GM18511 (cell line): ENCODE results near the gene DCTN1.
"Not testable (repeated sequence)": the region's sequence is repeated elsewhere in the genome, so short reads cannot be mapped to it uniquely, and the experiment has no call there.

Experiments used
- ATAC-seq: cut with Tn5 transposase; IDR thresholded peaks from one replicate; pipeline ENCODE4 v1.9.1; 2021; ENCODE audit warnings: mild to moderate bottlenecking, moderate library complexity; ENCODE audit not compliant: unreplicated experiment

DCTN1 gene

DNA sequence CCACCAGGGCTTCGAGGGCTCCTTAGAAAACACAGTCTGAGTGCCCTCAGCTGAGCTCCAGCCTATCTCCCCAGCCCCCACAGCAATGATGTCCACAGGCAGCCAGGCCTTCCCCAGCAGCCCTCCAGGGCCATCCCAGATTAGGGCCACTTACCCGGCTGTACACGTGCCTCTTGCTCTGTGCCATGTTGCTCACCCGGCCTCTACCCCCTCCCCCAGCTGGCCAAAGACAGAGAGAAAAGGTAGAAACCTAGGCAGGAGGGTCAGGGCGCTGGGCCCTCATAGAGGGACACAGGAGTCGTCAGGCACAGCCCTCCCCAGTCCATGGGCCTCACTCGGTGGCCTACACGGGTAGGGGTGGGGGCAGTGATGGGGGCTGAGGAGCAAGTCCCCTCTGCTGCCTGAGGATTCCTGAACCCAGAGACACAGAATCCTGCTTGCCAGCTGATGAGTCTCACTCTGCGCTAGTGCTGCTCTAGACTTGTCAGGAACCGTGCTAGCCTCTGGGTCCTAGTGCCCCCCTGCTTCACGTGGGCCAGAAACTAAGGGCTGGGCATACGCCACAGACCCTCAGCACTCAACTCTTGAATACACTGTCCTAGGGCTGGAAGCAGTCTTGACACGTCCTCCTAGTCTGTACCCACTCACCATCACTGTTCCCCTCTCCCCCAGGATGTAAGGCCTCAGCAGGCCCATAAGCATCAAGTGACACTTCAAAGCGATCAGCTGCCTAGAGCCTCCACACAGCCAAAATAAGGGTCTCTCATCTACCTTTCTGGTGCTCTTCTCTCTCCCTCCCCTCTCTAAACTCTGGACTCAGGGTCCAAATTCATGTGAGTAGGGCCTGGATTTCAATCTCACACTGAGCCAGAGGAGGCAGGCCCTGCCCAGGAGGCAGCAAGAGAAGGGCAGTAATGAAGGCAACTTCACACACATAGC lies at the start of gene DCTN1:
DCTN1 (minus strand) TSS at position 461 of the 939 bp plus-strand sequence; CDS start at position 187, 274 bp downstream.
- ATAC-seq: no peak

DNA sequence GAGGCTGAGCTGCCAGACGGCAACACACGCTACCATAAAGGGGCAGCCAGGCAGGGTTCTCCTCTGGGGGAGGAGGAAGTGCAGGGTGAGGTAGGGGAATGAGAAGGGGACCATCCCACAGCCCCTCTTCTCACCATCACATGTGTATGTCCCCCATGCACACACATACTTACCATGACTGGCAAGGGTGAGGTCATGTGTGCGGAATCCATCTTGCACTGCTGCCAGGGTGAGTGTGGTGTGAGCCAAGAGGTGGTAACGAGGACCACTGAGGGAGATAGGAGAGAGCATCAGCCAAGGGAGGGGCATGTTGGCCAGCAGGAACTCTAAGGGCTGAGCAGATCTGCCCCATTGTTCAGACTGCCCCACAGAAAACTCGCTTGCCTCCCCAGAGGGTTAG lies 48.6 kb upstream of the DCTN1 start:
- no peak for ATAC-seq

DNA sequence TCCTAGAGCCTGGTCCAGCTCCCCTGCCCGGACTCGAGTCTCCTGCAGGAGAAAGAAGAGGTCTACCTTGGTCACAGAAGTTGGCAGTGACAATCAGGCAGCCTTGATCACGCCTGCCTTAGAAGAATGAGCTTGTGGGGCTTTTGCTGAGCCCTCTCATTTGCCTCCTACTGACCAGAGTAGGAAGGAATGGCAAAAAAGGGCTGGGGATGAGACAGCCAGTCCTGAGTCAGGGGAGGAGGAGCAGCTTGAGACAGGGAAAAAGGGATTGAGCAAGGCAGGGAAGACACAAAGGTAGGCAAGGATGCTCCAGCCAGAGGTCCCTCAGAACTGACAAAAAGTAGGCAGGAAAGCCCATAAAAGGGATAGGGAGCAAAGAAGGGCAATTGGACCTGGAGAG lies 47.4 kb upstream of the DCTN1 start:
- ATAC-seq: no peak

DNA sequence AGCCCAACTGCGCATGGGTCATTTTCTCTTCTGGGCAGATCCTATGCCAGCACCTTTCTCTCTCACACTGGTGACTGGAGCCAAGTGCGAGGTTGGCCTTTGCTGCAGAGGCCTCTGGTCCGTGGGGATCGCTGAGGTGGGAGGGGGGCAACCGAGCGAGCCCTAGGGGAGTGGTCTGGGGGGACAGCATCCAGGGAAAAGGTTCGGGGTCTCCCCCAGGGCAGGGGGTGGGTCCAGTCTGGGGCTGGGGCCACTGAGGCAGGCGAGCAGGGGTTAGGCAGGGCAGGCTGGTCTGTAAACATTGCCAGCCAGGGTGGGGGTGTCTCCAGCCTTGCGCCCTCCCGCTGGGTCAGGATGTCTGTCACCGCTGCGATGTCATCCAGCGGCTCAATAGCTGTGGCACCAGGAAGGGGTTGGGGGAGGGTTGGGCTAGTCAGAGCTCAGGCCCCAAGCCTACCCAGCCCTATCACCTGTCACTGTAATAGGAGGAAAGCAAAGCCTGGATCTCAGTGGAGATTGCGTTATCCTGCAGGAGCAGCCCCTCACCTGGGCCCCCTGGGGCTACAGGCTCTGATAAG lies 46.2 kb upstream of the DCTN1 start:
- ATAC-seq: no peak

DNA sequence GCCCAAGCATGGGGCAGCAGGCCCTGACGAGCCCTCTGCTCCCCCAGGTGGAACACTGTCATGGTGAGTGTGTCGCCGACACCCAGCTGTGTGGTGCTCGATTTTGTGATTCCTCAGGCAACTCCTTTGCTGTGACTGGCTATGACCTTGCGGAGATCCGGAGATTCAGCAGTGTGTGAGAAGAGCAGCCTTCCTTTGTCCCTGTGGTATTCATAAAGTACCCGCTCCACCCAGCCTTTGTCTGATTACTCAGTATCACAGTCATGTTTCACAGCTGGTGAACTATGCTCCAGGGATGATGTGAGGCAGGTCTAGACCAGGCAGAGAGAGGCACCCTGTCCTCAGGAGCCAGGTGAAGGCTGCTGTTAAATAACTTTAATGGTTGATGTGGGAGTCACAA lies 45.4 kb upstream of the DCTN1 start:
- no peak for ATAC-seq

DNA sequence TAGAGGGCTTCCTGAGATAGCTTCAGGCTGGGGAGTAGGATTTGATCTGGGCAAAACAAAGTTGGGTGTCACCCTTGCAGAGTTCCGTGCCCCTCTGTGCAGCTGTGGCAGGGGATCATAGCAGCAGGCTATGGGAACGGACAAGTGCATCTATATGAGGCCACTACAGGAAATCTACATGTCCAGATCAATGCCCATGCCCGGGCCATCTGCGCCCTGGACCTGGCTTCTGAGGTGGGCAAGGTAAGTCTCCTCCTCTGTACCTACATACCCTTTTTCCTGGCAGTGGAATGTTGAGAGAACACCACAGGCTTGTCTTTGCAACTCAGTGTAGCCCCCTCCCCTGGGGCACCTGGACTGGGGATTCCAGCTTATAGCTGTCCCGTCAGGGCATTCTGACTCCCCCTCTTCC lies 44.9 kb upstream of the DCTN1 start:
- ATAC-seq: no peak

DNA sequence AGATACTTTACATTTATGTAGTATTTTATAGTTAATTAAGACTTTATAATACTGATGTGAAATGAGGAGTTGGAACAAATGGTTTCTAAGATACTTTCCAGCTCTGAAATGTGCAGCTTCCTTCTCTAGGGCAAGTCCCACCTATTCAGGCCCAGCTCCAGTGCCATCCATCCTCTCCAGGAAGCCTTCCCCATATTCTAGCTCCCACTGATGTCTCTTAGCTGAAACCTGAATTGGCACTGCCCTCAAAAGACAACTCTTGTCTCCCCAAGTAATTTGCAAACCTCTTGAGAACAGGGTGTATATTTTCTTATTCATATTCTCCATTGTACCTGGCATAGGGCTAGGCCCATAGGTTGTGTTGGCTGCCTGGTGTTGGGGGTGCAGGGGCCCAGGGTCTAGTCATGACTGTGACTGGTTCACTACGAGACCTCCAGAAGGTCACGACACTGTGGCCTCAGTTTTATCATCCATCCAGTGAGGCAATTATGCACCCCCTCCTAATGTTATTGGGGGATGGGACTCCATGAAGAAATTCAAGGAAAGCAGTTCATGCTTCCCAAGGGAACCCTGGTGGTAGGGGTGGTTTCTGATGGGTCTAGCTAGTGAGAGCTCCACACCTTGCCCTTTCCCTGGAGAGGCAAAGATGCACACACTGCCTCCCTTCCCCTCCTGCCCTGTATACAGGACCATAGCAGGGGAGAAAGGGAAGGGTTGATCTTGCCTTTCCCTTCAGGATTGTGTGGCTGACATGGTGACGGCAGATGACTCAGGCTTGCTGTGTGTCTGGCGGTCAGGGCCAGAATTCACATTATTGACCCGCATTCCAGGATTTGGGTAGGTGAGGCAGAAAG lies 44.3 kb upstream of the DCTN1 start:
- no peak for ATAC-seq

DNA sequence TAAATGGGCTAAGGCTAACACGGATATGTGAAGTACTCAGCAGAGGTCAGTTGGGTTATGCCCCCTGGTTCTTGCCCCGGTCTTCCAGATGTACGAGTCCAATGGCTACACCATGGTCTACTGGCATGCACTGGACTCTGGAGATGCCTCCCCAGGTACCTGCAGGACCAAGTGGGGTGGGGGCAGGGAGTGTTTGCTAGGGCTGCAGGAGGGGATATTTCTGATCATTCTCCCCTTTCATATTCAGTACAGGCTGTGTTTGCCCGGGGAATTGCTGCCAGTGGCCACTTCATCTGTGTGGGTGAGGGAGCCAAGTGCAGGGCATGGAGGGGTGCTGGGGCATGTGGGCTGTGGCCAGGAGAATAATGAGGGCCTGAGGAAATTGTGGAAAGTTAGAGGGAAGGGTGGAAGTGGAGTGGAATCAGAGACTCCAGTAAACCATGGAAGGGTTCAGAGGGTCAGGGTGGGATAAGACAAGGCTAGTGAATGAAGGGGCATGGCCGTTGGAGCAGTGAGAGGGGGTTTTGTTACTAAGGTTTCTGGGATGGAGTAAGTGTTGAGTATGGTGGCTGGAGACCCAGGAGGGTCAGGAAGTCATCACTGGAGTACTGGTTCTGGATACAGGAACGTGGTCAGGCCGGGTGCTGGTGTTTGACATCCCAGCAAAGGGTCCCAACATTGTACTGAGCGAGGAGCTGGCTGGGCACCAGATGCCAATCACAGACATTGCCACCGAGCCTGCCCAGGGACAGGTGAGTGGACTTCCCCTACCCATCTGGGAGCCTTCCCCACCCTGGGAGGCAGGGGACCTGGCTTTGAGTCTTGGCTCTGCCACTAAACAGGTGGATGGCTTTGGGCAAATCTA lies 43.4 kb upstream of the DCTN1 start:
- no peak for ATAC-seq

DNA sequence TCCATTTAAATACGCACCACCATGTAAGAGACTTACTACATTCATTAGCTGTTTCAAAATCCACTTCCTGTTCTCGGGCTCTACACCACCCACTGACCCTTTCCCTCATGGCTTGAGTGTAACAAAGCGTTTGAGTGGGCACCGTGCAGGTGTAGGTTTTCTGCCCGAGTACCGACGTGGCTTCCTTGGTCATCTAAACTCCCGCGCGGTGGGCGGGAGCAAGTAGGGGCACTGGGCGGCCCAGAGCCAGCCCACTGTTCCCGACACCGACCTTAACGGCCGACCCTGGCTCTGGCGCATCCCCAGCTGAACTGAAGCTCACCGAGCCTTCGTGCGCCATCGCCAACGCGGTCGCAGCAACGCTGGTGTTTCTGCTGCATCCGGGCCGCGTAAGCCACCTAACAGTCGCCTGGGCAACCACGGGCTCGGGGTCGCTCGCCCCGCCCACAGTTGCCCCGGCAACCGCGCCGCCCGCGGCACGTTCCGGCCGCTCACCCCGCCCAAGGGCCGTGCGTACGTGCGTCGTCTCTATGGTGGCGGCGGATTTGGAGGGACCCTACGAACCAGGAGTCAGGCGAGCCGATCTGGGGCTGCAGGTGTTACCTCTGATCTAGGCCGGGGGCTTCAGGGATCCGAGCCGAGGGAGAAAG lies 41.2 kb upstream of the DCTN1 start, which contains the start of the genes C2orf81 and WDR54:
C2orf81 (minus strand) TSS at position 399 of the 650 bp plus-strand sequence; CDS start at position 340, 59 bp downstream.
WDR54 (plus strand) TSS at position 510 of the 650 bp plus-strand sequence. CDS start 424 bp downstream, outside the sequence.
- peak; percentile 94 for ATAC-seq

DNA sequence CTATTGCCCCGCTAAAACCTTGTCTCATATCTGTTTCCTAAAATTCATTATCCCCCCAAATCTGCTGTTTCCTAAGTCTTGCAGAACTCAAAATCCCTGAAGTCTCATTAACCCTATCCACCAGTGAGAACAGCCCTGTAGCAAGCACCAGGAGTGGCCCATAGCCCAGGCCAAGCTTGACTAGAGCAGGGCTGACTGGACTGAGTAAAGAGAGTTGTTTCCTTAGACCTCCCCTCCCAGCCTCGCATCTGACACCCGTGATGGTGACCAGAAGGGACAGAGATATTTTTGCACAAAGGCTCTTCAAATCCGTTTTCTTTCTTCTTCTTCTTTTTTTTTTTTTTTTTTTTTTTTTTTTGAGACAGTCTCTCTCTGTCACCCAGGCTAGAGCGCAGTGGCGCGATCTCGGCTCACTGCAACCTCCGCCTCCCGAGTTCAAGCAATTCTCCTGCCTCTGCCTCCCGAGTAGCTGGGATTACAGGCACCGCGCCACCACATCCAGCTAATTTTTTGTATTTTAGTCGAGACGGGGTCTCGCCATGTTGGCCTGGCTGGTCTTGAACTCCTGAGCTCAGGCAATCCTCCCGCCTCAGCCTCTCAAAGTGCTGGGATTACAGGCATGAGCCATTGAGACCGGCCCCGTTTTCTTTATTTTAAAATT lies 40.5 kb upstream of the DCTN1 start:
- ATAC-seq: not testable (repeated sequence)

DNA sequence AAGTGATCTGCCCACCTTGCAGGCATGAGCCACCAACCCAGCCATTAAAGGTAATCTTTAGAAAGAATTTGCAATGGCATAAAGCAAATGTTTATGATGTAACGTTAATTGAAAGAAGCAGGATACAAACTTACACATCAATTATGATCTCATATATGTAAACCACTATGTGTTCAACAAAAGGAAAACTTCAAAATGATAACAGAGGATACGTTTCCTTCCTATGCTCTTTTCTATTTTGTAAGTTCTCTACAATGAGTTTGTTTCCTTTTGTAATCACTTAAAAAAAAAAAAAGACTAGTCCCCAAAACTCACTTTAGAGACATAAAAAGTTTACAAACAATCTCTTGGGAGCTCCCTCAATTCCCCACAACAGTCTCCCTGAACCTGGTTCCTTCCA lies 39.9 kb upstream of the DCTN1 start:
- ATAC-seq: no peak

DNA sequence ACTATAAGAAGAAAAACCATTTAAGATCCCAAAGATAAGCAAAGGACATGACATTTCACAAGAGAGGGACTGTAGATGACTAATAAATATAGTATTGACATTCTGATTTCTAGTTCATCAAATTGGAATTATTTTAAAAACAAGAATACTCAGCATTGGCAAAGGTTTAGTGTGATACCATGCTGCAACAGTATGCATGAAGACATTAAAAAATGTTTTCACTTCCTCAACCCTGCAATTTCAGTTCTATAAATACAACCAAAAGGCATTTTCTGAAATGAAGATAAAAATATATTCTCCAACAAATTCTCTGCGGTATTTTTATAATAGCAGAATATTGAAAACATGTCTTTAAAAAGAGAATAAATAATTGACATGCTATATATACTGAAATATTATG lies 39.2 kb upstream of the DCTN1 start:
- no peak for ATAC-seq

DNA sequence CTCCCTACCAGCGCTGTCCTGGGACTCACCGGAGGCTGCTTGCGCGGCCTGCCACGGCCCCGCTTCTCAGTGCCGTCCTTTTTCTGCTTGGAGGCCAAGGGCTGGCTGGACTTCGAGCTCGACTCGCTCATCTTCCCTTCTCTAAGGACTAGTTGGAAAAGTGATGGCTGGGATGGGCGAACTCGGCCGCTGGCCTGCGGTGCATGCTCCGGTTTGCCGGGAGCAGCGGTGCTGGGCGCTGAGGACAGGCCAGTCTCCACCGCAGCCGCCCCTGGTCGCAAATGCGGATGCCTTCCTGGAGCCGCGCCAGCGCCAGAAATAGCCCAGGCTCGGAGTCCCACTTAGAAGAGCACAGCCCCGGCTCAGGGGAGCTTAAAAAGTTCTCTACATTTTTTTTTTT lies 38.2 kb upstream of the DCTN1 start:
- no peak for ATAC-seq

DNA sequence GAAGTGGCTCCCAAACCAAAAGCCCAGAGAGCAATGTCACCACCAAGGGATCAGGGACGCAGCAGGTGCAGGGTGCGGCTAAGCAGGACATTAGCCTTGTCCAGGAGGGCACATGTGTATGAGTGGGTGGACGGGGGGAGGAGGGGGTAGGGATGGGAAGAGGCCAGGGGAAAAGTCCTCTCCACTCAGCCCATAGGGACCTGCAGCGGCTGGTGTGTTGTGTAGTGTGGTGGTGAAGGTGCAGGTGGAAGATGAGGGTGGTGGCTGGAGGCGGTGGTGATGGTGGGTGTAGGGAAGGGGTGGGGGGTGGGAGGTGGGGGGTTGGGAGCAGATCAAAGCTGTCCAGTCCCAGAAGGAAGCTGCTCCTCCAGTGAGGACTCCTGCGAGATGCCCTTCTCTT lies 37.7 kb upstream of the DCTN1 start:
- no peak for ATAC-seq

DNA sequence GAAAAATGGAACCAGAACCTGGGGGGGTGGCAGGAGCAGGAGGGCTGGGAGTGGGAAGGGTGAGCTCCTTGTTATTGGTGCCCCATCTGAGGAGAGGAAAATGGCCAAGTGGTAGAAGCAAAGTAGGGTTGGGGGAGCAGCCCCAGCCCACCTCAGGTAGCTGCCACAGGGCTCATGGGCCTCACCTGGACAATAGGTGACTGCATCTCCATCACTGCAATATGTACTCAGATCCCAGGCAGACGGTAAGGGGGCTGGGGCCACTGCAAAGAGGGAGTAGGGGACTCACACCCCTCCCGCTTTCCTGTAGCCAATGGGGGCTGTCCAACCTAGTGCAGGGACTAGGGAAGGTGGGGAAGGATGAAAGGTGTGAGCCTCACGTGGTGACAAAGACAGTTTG lies 37.1 kb upstream of the DCTN1 start:
- ATAC-seq: no peak

DNA sequence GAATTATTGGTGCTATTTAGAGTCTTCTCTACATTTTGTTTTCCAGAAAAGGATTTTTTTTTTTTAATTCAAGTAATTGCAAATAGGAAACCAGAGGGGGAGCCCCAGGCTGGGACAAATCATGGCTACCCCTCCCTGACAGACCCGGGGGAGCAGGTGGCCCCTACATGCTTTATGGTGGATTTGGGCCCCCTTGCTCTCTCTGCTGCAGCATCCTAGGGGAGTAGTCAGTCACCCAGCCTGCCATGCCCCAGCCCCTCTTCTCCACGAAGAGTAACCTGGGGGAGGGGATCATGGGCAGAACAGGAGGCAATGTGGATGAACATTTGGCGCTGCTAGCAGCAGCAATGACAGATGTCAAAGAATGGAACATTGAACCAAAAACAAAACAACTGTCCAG lies 36.7 kb upstream of the DCTN1 start:
- no peak for ATAC-seq

DNA sequence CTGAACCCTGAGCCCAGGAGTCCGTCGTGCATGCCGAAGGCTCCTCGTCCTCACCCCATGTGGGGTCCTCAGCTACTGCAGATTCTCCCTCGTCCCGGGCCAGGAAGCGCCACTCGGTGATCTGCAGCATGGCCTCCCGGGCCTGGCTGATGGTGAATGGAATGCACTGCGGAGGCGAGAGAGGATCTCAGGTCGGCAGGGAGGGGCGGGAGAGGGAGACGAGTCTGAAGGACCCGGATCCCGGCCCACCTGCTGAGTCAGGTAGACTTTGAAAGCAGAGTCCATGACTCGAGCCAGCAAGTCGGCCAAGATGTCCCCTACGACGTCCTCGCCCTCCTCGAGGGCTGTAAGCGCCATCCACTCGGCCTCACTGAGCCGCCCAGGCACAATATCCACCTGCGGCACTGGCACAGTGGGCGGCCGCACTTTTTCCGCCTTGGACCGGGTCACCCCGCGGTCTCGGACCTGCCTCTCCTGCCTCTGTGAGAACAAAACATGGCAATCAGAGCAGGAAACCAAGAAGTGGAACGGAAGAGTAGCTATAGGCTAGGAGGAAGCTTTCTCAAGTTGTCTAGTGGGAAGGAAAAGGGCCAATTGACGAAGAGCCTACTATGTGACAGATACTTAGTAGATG lies 35.8 kb upstream of the DCTN1 start:
- ATAC-seq: no peak

DNA sequence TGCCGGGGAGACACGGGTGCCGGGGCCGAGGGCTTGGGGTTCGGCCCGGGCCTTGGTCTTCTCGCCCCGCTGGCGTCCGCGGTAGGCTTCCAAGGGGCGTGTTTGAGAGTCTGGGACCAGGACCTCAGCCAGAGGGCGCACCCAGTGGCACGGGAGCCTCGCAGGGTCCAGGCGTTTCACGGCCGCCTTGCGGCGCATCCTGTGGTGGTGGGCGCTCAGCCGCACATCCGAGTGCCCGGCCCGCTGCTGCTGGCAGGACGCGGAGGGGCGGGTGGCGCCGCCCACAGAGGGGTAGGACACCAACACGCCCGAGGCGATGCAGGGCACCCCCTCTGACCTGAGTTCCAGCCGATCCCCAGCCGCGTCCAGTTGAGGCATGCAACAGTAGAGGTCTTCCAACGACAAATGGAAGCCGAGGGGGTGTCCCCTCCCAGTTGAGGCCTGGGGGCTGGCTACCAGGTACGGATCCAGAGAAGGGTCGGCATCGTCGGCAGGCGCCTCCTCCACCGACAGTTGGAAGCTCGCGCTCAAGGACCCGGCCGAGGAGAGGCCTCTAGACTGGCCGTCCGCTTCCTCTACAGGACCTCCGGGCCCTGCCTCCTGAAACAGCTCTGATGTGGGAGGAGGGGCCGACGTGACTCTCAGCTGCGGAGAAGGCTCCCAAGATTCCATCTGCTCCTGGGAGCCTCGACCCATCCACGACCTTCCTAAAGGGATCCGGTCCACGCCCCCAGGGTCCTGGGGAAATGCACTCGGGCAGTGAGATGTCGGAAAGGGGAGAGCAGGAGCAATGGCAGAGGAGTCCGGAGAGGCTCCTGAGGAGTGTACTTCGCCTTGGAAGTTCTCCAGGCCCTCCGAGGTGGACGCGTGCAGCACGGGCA lies 35.0 kb upstream of the DCTN1 start:
- no peak for ATAC-seq
